ENCODE measurements around the gene TST.

TST gene

DNA sequence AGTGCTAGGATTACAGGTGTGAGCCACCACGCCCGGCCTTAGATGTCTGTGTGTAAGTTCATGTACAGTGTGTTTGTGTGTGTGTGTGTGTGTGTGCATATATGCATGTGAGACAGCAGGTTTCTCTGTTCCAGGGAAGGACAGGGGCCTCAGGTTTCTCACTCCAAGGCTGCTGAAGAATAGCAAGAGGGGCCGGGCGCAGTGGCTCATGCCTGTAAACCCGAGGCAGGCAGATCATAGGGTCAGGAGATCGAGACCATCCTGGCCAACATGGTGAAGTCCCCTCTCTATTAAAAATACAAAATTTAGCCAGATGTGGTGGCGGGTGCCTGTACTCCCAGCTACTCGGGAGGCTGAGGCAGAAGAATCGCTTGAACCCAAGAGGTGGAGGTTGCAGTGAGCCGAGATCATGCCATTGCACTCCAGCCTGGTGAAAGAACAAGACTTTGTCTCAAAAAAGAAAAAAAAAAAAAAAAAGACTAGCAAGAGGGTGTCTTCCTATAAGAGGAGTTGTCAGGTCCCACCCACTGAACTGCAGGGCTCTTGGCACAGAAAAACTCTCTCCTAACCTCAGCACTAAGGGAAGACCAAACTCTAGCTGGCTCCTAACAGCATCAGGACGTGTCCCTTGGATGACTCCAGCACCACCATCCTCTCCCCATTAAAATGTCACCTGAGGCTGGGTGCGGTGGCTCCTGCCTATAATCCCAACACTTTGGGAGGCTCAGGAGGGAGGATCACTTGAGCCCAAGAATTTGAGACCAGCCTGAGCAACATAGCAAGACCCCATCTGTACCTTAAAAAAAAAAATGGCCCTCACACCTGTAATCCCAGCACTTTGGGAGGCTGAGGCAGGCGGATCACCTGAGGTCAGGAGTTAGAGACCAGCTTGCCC lies 40.0 kb downstream of the TST start:
- no peak for DNase-seq

DNA sequence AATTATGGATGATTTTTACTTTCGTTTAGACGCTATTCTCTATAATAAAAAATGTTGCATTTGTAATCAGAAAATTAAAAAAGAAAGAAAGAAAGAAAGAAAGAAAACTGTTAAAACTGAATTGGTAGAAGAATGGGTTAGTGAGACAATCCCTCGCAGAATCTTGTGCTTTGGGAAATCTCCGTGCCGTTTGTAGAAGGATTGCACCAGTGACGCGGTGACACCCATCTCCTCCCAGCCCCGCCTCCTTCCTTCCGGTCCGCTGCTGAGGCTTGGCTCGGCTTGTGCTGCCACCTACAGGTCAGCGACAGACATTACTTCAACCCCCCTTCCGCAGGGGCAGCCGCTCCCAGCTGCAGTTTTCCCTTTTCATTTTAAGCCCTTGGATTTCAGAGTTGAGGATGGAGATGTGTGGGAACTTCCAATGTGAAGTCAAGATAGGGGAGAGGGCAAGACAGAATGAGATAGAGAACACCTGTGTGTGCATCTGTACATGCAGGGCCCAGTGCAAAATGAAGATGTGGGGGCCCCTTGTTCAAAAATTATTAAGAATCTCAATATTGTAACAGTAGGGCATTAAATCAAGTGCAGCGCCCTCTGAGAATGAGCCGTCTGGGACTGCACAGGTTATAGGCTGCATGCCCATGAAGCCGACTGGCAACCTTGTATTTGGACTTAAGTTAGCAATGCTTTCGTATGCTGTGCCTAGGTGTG lies 41.1 kb downstream of the TST start:
- DNase-seq = peak; percentile 55

DNA sequence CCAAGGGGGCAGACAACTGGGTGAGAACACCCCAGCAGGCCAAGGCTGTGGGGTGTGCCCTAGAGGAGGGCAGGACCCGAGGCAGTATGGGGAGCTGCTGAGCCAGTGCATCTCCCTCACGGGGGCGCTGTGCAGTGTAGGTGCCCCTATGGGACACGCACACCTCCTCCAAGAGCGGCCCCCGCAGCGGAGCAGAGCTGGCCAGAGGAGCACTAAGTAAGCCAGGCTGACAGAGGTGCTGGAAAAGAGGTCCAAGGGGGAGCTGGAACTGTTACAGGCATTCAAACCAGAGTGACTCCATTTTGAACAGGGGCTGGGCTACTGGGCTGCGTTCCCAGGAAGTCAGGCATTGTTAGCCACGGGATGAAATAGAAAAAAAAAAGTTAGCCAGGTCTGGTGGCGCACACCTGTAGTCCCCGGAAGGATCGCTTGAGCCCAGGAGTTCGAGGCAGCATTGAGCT lies 41.8 kb downstream of the TST start:
- DNase-seq = peak; percentile 3

DNA sequence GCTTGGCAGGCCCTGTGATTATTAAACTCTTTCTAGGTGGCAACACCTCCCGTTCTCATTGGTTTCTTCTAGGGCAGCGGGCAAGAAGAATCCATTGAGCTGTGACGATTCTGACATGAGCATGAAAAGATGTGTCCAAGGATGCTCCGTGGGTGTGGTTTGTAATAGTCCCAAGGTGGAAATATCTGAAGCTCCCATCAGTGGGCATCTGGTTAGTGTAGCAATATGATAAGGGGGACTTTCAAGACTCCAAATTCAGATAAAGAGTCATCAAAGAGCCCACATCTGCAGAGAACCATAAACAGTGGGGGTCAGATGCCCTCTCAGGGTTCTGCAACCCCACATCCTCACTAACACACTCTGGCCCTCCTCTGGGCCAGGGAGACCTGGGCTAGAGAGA lies 42.6 kb downstream of the TST start:
- DNase-seq = no peak

- no peak for DNase-seq
These were observed 47.7 kb downstream of the TST start for GRCh38 chr22:36971341-36972125.

DNA sequence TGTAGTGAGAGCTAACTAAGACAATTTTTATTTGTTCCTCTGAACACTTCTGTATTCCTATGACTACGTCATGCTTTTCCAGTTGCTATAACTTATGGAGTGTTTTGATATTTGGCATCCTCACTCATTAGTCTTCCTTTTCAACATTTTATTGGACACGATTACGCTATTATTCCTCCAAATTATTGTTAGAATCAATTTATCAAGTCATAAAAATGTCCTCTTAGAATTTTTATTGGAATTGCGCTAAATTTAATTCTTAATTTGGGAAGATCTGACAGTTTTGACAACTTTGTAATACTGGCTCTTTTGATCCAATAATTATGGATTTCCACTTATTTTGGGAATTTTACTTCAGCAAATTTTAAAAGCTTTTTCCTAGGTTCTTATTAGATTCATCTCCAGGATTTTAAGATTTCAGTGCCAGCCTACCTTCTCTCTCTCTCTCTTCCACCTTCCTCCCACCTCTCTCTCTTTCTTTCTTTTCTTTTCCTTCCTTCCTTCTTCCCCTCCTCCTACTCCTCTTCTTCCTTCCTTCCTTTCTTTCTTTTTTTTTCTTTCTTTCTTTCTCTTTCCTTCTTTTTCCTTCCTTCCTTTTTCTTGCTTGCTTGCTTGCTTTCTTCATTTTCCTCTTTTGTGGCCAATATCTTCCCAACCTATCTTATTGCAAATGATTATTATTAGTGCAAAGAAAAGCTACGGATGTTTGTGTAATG lies 50.8 kb downstream of the TST start:
- no peak for DNase-seq

DNA sequence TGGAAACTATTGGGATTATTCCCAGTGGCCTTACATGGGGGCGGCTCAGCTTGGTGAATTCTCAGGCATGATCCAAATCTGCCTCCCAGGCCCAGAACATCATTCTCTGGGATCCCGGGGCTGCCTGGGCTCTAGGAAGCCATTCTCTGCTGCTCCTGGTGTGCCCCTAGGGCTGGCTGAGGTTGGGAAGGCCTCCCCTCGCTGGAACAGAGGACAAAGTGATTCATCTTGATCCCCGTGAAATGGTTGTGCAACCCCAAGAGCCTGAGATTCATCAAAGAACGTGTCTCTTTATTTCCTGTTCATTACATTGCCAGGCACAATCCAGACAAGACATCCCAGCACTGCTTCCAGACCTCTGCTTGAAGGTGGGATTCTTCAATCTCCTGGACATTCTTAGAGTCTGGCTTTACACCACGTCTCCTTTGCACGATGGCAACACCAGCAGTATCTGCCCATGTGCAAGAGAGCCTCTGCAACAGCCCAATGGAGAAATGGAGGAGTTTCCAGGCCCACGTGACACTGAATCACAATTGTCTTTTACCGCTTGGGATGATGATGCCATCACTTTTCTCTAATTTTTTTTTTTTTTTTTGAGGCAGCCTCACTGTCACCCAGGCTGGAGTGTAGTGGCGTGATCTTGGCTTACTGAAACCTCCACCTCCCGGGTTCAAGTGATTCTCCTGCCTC lies 52.3 kb downstream of the TST start:
- DNase-seq = no peak

DNA sequence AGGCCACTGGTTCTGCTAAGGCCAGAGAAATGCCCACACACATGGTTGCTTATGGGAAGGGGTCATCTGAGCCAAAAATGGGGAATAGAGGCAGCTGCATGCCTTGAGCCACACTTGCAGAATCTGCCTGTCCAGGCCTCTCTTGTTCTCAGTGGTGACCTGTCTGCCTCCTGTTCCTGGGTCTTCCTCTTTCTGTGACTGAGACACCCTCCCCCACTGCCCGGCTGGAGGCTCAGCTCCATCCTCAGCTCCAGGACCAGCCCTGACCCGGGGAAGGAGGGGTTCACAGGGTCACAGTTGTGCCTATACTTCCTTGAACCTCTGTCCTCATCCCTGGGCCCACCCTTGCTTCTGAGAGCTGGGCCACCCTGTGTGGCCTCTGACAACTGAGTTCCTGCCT lies 53.6 kb downstream of the TST start:
- DNase-seq = no peak

- DNase-seq = no peak
These were observed 55.1 kb downstream of the TST start for GRCh38 chr22:36964106-36964505.

- no peak for DNase-seq
These were observed 55.9 kb downstream of the TST start for GRCh38 chr22:36963302-36963701.

DNA sequence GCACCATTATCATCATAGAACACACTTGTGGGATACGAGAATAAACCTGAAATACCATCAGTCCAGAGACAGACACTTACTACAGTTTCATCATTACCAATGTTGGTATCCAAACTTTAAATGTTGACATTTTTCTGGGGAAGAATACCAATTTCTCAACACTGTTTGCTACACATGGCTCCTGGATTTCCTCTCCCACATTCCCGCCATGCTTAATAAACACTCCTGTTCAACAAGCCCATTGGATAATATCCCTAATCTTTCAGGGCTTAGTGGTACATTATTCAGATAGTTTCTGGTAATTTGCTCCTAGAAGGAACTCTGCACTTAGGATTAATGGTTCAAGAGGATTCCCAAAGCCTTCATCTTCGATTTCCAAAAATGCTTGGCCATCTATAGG lies 57.6 kb downstream of the TST start:
- DNase-seq = no peak

Measured in NCI-H524 treated with DMSO at 0.1 percent for 48 hours (cell line).